Activated naive CD8-positive, alpha-beta T cell treated with anti-CD3 and anti-CD28 coated beads, Interleukin-2, amount 50 U/mL, for 24 hours (primary cell): Measurements from ENCODE around the gene PTK7.

Source experiments
- ATAC-seq: fragments of 150-1000 bp; cut with Tn5 transposase; one replicate; pipeline ENCODE4 v1.10.0; 2021
- DNase-seq: peaks from one replicate; pipeline ENCODE4 v3.0.0; 2021
- H3K27ac Mint-ChIP-seq: one replicate; pipeline ENCODE4 v1.8.0; 2021; ENCODE audit warnings: mild to moderate bottlenecking, mixed read lengths
- H3K27me3 Mint-ChIP-seq: one replicate; pipeline ENCODE4 v1.8.0; 2021; ENCODE audit warnings: mixed read lengths
- H3K36me3 Mint-ChIP-seq: one replicate; pipeline ENCODE4 v1.8.0; 2021; ENCODE audit warnings: low read depth, mixed read lengths
- H3K4me1 Mint-ChIP-seq: one replicate; pipeline ENCODE4 v1.8.0; 2021; ENCODE audit warnings: mixed read lengths
- H3K4me3 Mint-ChIP-seq: one replicate; pipeline ENCODE4 v1.8.0; 2021; ENCODE audit warnings: mild to moderate bottlenecking, moderate library complexity, mixed read lengths
- H3K9me3 Mint-ChIP-seq: one replicate; pipeline ENCODE4 v1.8.0; 2021; ENCODE audit warnings: mixed read lengths

Gene PTK7

GRCh38 chr6:43189776-43190304 is 113.7 kb downstream of the PTK7 start:
- ATAC-seq (no peak), DNase-seq (no peak)
- Mint-ChIP-seq H3K36me3 (peaks cover 24% of the 10 kb centered on the region), H3K27me3 (no peaks in the 10 kb centered on the region), H3K9me3 (no peaks in the 10 kb centered on the region), H3K27ac (no peak overlapping the region), H3K4me1 (peaks cover 19% of the 10 kb centered on the region), H3K4me3 (no peak overlapping the region)

- H3K4me3 Mint-ChIP-seq, result no peak overlapping the region
- no peak for DNase-seq
Observed at GRCh38 chr6:43192911-43193310, 116.8 kb downstream of the PTK7 start.

GRCh38 chr6:43193929-43194328 is 117.8 kb downstream of the PTK7 start:
- no peak overlapping the region for H3K4me3 Mint-ChIP-seq
- H3K4me1 Mint-ChIP-seq, result peaks cover 3% of the 10 kb centered on the region
- H3K27me3 Mint-ChIP-seq, result no peaks in the 10 kb centered on the region
- no peaks in the 10 kb centered on the region for H3K9me3 Mint-ChIP-seq
- peaks cover 22% of the 10 kb centered on the region for H3K36me3 Mint-ChIP-seq
- ATAC-seq, result no peak
- no peak overlapping the region for H3K27ac Mint-ChIP-seq
- DNase-seq, result no peak

More at GRCh38 chr6:43192911-43193310, 116.8 kb downstream of the PTK7 start:
- no peak for ATAC-seq
- no peaks in the 10 kb centered on the region for H3K9me3 Mint-ChIP-seq
- H3K27me3 Mint-ChIP-seq, result no peaks in the 10 kb centered on the region
- H3K27ac Mint-ChIP-seq, result no peak overlapping the region
- peaks cover 3% of the 10 kb centered on the region for H3K4me1 Mint-ChIP-seq
- H3K36me3 Mint-ChIP-seq, result peaks cover 26% of the 10 kb centered on the region

- no peak overlapping the region for H3K27ac Mint-ChIP-seq
Observed at GRCh38 chr6:43196337-43196736, 120.2 kb downstream of the PTK7 start.

GRCh38 chr6:43199912-43200311 is 123.8 kb downstream of the PTK7 start:
- Mint-ChIP-seq H3K9me3 (no peaks in the 10 kb centered on the region), H3K4me3 (no peak overlapping the region), H3K27ac (no peak overlapping the region), H3K4me1 (no peaks in the 10 kb centered on the region), H3K27me3 (no peaks in the 10 kb centered on the region), H3K36me3 (peaks cover 11% of the 10 kb centered on the region)
- DNase-seq (no peak), ATAC-seq (no peak)

More at GRCh38 chr6:43196337-43196736, 120.2 kb downstream of the PTK7 start:
- H3K4me3 Mint-ChIP-seq, result no peak overlapping the region
- H3K36me3 Mint-ChIP-seq, result peaks cover 22% of the 10 kb centered on the region
- H3K9me3 Mint-ChIP-seq, result no peaks in the 10 kb centered on the region
- ATAC-seq (no peak), DNase-seq (no peak)
- no peaks in the 10 kb centered on the region for H3K27me3 Mint-ChIP-seq
- H3K4me1 Mint-ChIP-seq, result no peaks in the 10 kb centered on the region

GRCh38 chr6:43200541-43200940 is 124.4 kb downstream of the PTK7 start:
- ATAC-seq (no peak), DNase-seq (no peak)
- Mint-ChIP-seq H3K27ac (no peak overlapping the region), H3K4me3 (no peak overlapping the region), H3K9me3 (no peaks in the 10 kb centered on the region), H3K27me3 (no peaks in the 10 kb centered on the region), H3K4me1 (no peaks in the 10 kb centered on the region), H3K36me3 (peaks cover 14% of the 10 kb centered on the region)

- no peak for DNase-seq
- Mint-ChIP-seq H3K4me3 (no peak overlapping the region), H3K27me3 (no peaks in the 10 kb centered on the region), H3K9me3 (no peaks in the 10 kb centered on the region), H3K36me3 (peaks cover 8% of the 10 kb centered on the region), H3K4me1 (no peaks in the 10 kb centered on the region), H3K27ac (no peak overlapping the region)
- ATAC-seq, result no peak
Observed at GRCh38 chr6:43202451-43202850, 126.3 kb downstream of the PTK7 start.

GRCh38 chr6:43203029-43203717 is 127.1 kb downstream of the PTK7 start:
- Mint-ChIP-seq H3K36me3 (peaks cover 10% of the 10 kb centered on the region), H3K4me3 (no peak overlapping the region), H3K4me1 (no peaks in the 10 kb centered on the region), H3K9me3 (no peaks in the 10 kb centered on the region), H3K27me3 (no peaks in the 10 kb centered on the region), H3K27ac (no peak overlapping the region)
- ATAC-seq (no peak), DNase-seq (no peak)

GRCh38 chr6:43203718-43204095 is 127.6 kb downstream of the PTK7 start:
- Mint-ChIP-seq H3K4me1 (no peaks in the 10 kb centered on the region), H3K27me3 (no peaks in the 10 kb centered on the region), H3K36me3 (peaks cover 10% of the 10 kb centered on the region), H3K4me3 (no peak overlapping the region), H3K27ac (no peak overlapping the region), H3K9me3 (no peaks in the 10 kb centered on the region)
- no peak for DNase-seq
- no peak for ATAC-seq

- no peaks in the 10 kb centered on the region for H3K27me3 Mint-ChIP-seq
- no peak overlapping the region for H3K4me3 Mint-ChIP-seq
- DNase-seq, result no peak
- H3K4me1 Mint-ChIP-seq, result no peaks in the 10 kb centered on the region
- H3K36me3 Mint-ChIP-seq, result peaks cover 10% of the 10 kb centered on the region
- H3K27ac Mint-ChIP-seq, result no peak overlapping the region
- H3K9me3 Mint-ChIP-seq, result no peaks in the 10 kb centered on the region
- no peak for ATAC-seq
Observed at GRCh38 chr6:43204271-43205105, 128.4 kb downstream of the PTK7 start.

- H3K27ac Mint-ChIP-seq, result no peak overlapping the region
- ATAC-seq, result no peak
- H3K4me1 Mint-ChIP-seq, result no peaks in the 10 kb centered on the region
- peaks cover 7% of the 10 kb centered on the region for H3K36me3 Mint-ChIP-seq
- no peaks in the 10 kb centered on the region for H3K27me3 Mint-ChIP-seq
- no peaks in the 10 kb centered on the region for H3K9me3 Mint-ChIP-seq
- DNase-seq, result no peak
- H3K4me3 Mint-ChIP-seq, result no peak overlapping the region
Observed at GRCh38 chr6:43205849-43206248, 129.7 kb downstream of the PTK7 start.

GRCh38 chr6:43207286-43207685 is 131.2 kb downstream of the PTK7 start:
- peaks cover 7% of the 10 kb centered on the region for H3K36me3 Mint-ChIP-seq
- DNase-seq (no peak), ATAC-seq (no peak)
- H3K9me3 Mint-ChIP-seq, result no peaks in the 10 kb centered on the region
- no peaks in the 10 kb centered on the region for H3K4me1 Mint-ChIP-seq
- H3K27ac Mint-ChIP-seq, result no peak overlapping the region
- H3K4me3 Mint-ChIP-seq, result no peak overlapping the region
- H3K27me3 Mint-ChIP-seq, result no peaks in the 10 kb centered on the region
